HCT116 (cell line): Measurements from ENCODE around the gene SNX9. TPM values are rescaled to one million over a fixed set of nuclear protein-coding genes. Genes with fewer than 3 reads are reported as not detected.

Experiments used
- ATAC-seq: fragments of 200-7000 bp; cut with Tn5 transposase; 2 replicates; pipeline ENCODE4 v1.9.1; 2020; ENCODE audit warnings: mild to moderate bottlenecking, moderate library complexity
- BruUV-seq: library from RNA; stranded (reverse); fragments of 400-500 nt; replicated peaks from 2 replicates; lab custom pipeline; 2021; lab: Mats Ljungman, UMichigan
- CTCF ChIA-PET: fragments of 300-600 bp; sonication (Branson Sonifier 250); formaldehyde crosslinking; loops from one replicate; lab custom pipeline; 2021; ENCODE audit warnings: antibody characterized with exemption; lab: Charles Lee
- POLR2A ChIA-PET: fragments of 300-600, 350-600 bp; sonication (Branson Sonifier 250); formaldehyde crosslinking; loops from one replicate; lab custom pipeline; 2021; ENCODE audit warnings: antibody characterized with exemption; lab: Charles Lee
- RAD21 ChIA-PET, 2 experiments: fragments of 300-600 bp; sonication (Branson Sonifier 250); formaldehyde crosslinking; loops; one replicate each; lab custom pipeline; 2023; ENCODE audit warnings: low total read pairs in 2 of 2; ENCODE audit not compliant: uncharacterized antibody in 2 of 2, unreplicated experiment in 2 of 2, low non-redundant PET in 1 of 2; lab: Charles Lee
- DNase-seq: peaks from one replicate; pipeline ENCODE4 v3.0.0-alpha.2; 2010; ENCODE audit warnings: low read depth, low spot score
- H2AFZ ChIP-seq: fragments of 200-600 bp; shearing (Covaris generic), sonication (generic); 2 replicates; pipeline ENCODE4 v1.6.1; 2017; ENCODE audit warnings: low read depth, mixed run types, mixed read lengths, antibody characterized with exemption, low read length; ENCODE audit not compliant: poor library complexity, severe bottlenecking
- H3K27ac ChIP-seq: 2 replicates; pipeline ENCODE4 v1.5.1; 2012; ENCODE audit warnings: low read depth, low read length
- H3K27me3 ChIP-seq: fragments of 200-600 bp; sonication (generic); 2 replicates; pipeline ENCODE4 v1.6.1; 2016; ENCODE audit warnings: mixed run types, low read length, mixed read lengths; ENCODE audit not compliant: insufficient read depth
- H3K36me3 ChIP-seq, 2 experiments: fragments of 200-500 bp in 1 of 2; fragments of 200-600 bp in 1 of 2; sonication (Bioruptor generic) in 1 of 2; sonication (generic) in 1 of 2; 2 replicates each; pipeline versions ENCODE4 v1.5.1 to v1.6.1; 2014 to 2016; ENCODE audit warnings: low read length in 2 of 2, inconsistent platforms in 1 of 2, mixed read lengths in 1 of 2, mixed run types in 1 of 2; ENCODE audit not compliant: insufficient read depth in 2 of 2, control insufficient read depth in 1 of 2
- H3K4me1 ChIP-seq, 2 experiments: fragments of 200-600 bp in 1 of 2; sonication (generic) in 1 of 2; 2 replicates each; pipeline versions ENCODE4 v1.5.1 to v1.6.1; 2012 to 2017; ENCODE audit warnings: low read length in 2 of 2, inconsistent platforms in 1 of 2, mild to moderate bottlenecking in 1 of 2, mixed read lengths in 1 of 2, mixed run types in 1 of 2, moderate library complexity in 1 of 2; ENCODE audit not compliant: insufficient read depth in 2 of 2, control insufficient read depth in 1 of 2
- H3K4me2 ChIP-seq: fragments of 200-600 bp; sonication (generic); 2 replicates; pipeline ENCODE4 v1.6.1; 2017; ENCODE audit warnings: mixed run types, low read length, mixed read lengths
- H3K4me3 ChIP-seq, 2 experiments: fragments of 200-600 bp in 1 of 2; sonication (generic) in 1 of 2; replicated peaks in 1 of 2; 2 replicates each; pipeline ENCODE4 v1.5.1; 2011 to 2016; ENCODE audit warnings: low read length in 2 of 2, control low read depth in 1 of 2, low read depth in 1 of 2, mild to moderate bottlenecking in 1 of 2, mixed read lengths in 1 of 2, mixed run types in 1 of 2
- H3K79me2 ChIP-seq: fragments of 200-600 bp; sonication (generic); 2 replicates; pipeline ENCODE4 v1.6.1; 2017; ENCODE audit warnings: mild to moderate bottlenecking, mixed run types, low read length, moderate library complexity, mixed read lengths; ENCODE audit not compliant: insufficient read depth
- H3K9ac ChIP-seq: fragments of 200-600 bp; sonication (generic); 2 replicates; pipeline ENCODE4 v1.6.1; 2016; ENCODE audit warnings: low read length, mixed read lengths
- H3K9me2 ChIP-seq: fragments of 200-600 bp; sonication (generic), shearing (Covaris generic); 2 replicates; pipeline ENCODE4 v1.6.1; 2017; ENCODE audit warnings: mixed run types, mild to moderate bottlenecking, moderate library complexity; ENCODE audit not compliant: insufficient read depth
- H3K9me3 ChIP-seq, 2 experiments: fragments of 200-500 bp in 1 of 2; fragments of 200-600 bp in 1 of 2; sonication (Bioruptor generic) in 1 of 2; sonication (generic) in 1 of 2; 2 replicates each; pipeline ENCODE4 v1.6.1; 2014 to 2017; ENCODE audit warnings: low read length in 2 of 2, mixed read lengths in 2 of 2, inconsistent platforms in 1 of 2, low read depth in 1 of 2, mild to moderate bottlenecking in 1 of 2, mixed run types in 1 of 2, moderate library complexity in 1 of 2; ENCODE audit not compliant: control insufficient read depth in 1 of 2, insufficient read depth in 1 of 2
- H4K20me1 ChIP-seq: fragments of 200-600 bp; sonication (generic), shearing (Covaris generic); 2 replicates; pipeline ENCODE4 v1.6.1; 2017; ENCODE audit warnings: mixed run types, mild to moderate bottlenecking, moderate library complexity; ENCODE audit not compliant: insufficient read depth
- EZH2phosphoT487 ChIP-seq: fragments of 200-600 bp; IDR thresholded peaks from 2 replicates; pipeline ENCODE4 v1.6.1; 2018; ENCODE audit warnings: antibody characterized with exemption, borderline replicate concordance
- POLR2A ChIP-seq: IDR thresholded peaks from 2 replicates; pipeline ENCODE4 v1.7.0; 2011; ENCODE audit warnings: borderline replicate concordance; ENCODE audit not compliant: insufficient read depth, insufficient read length; ENCODE audit errors: extremely low read depth
- POLR2AphosphoS5 ChIP-seq: IDR thresholded peaks from 2 replicates; pipeline ENCODE4 v1.6.1; 2011; ENCODE audit warnings: mild to moderate bottlenecking, low read depth, low read length, moderate library complexity
- SIN3A ChIP-seq: IDR thresholded peaks from 2 replicates; pipeline ENCODE4 v1.6.1; 2012; ENCODE audit warnings: low read depth
- SP1 ChIP-seq: IDR thresholded peaks from 2 replicates; pipeline ENCODE4 v1.6.1; 2012; ENCODE audit warnings: low read depth
- TCF7L2 ChIP-seq: IDR thresholded peaks from 2 replicates; pipeline ENCODE4 v1.7.0; 2011; ENCODE audit warnings: borderline replicate concordance, inconsistent platforms; ENCODE audit not compliant: insufficient read depth, insufficient read length; ENCODE audit errors: extremely low read depth
- ZFX ChIP-seq: fragments of 450-650 bp; IDR thresholded peaks from 2 replicates; pipeline ENCODE4 v1.6.1; 2017
- ZNF274 ChIP-seq: fragments of 200-500 bp; sonication (Bioruptor generic); IDR thresholded peaks from 2 replicates; pipeline ENCODE4 v1.6.1; 2014; ENCODE audit warnings: mild to moderate bottlenecking, low read depth, low read length, inconsistent platforms
- intact Hi-C: fragments of 100-400 bp; cut with micrococcal nuclease; formaldehyde crosslinking; loops from 2 replicates; pipeline ENCODE4 v1.10.0; 2022
- total RNA-seq: library from RNA; stranded (reverse); gene quantifications from one replicate; pipeline ENCODE4 v1.2.1, GENCODE V29; 2021; ENCODE audit not compliant: unreplicated experiment
- TF ChIP-seq, protein P1 (sequence below): IDR thresholded peaks from 2 replicates; pipeline ENCODE4 v1.6.1; 2012
- TF ChIP-seq, protein P2 (sequence below), 3 experiments: fragments of 200-600 bp in 1 of 3; sonication (generic) in 1 of 3; IDR thresholded peaks in 2 of 3; conservative IDR thresholded peaks in 1 of 3; 2 replicates each; pipeline ENCODE4 v1.5.1; 2012 to 2017; ENCODE audit warnings: low read depth in 2 of 3, low read length in 2 of 3, antibody characterized with exemption in 1 of 3, borderline replicate concordance in 1 of 3, control low read depth in 1 of 3, mild to moderate bottlenecking in 1 of 3, mixed read lengths in 1 of 3, mixed run types in 1 of 3, moderate library complexity in 1 of 3; ENCODE audit not compliant: insufficient read depth in 1 of 3
- TF ChIP-seq, protein P3 (sequence below): IDR thresholded peaks from 2 replicates; pipeline ENCODE4 v1.6.1; 2012

The SNX9 gene
- total RNA-seq, 1 experiment from 2014 or later, result 42.5 TPM

DNA sequence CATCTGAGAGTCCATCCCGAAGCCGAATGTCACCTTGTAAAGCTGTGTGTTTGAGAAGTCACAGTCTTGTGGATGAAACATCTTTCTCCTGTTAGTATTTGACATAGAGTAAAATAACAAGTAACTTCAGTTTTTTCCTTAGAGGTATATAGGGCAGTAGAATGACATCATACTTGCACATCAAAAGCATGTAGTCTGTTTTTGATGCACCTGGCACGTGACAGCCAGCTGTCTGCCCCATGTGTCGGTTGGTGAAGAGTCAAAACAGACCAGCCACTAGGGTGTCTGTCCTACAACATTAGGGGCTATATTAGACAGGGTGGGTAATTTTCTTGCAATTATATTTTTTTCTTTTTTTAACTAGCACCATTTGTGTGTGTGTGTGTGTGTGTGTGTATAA is 70.2 kb downstream of the SNX9 start:
- no TSS peak for BruUV-seq
- intact Hi-C loops, result no loop called here
- Histone ChIP-seq H3K9me2 (no peaks in the 10 kb centered on the region), H3K4me1 (no peaks in the 10 kb centered on the region), H3K36me3 (peaks cover 0 to 6% of the 10 kb centered on the region in 2 experiments; a peak in 1 of 4 replicates), H3K4me2 (no peak overlapping the region), H3K9me3 (no peaks in the 10 kb centered on the region), H3K4me3 (no peak overlapping the region), H3K9ac (no peak overlapping the region), H3K79me2 (peaks cover 4% of the 10 kb centered on the region), H3K27ac (no peak overlapping the region), H2AFZ (no peak overlapping the region), H4K20me1 (no peaks in the 10 kb centered on the region), H3K27me3 (no peaks in the 10 kb centered on the region)
- ChIA-PET RAD21 (no interaction called here), CTCF (interaction anchor here (1.1 kb wide), 1 partner anchor 18 kb away, joined by 4 read pairs; no protein-coding TSS in a partner anchor), POLR2A (no interaction called here)
- no peak for DNase-seq
- no peak for ATAC-seq
- TF ChIP-seq, protein P1, sequence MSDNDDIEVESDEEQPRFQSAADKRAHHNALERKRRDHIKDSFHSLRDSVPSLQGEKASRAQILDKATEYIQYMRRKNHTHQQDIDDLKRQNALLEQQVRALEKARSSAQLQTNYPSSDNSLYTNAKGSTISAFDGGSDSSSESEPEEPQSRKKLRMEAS, result no peak
- TF ChIP-seq, protein P2, sequence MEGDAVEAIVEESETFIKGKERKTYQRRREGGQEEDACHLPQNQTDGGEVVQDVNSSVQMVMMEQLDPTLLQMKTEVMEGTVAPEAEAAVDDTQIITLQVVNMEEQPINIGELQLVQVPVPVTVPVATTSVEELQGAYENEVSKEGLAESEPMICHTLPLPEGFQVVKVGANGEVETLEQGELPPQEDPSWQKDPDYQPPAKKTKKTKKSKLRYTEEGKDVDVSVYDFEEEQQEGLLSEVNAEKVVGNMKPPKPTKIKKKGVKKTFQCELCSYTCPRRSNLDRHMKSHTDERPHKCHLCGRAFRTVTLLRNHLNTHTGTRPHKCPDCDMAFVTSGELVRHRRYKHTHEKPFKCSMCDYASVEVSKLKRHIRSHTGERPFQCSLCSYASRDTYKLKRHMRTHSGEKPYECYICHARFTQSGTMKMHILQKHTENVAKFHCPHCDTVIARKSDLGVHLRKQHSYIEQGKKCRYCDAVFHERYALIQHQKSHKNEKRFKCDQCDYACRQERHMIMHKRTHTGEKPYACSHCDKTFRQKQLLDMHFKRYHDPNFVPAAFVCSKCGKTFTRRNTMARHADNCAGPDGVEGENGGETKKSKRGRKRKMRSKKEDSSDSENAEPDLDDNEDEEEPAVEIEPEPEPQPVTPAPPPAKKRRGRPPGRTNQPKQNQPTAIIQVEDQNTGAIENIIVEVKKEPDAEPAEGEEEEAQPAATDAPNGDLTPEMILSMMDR (IDR thresholded peaks at IDR 0.05 in 2 of 3, conservative IDR thresholded peaks at IDR 0.05 in 1 of 3; ENCODE audit: borderline replicate concordance in 1 of 3, insufficient read depth in 1 of 3, low read depth in 2 of 3, low read length in 2 of 3), result no peak
- TF ChIP-seq POLR2A, result no peak
- TF ChIP-seq SIN3A, result no peak
- TF ChIP-seq TCF7L2, result no peak
- no peak for TF ChIP-seq EZH2phosphoT487
- TF ChIP-seq ZFX, result no peak

DNA sequence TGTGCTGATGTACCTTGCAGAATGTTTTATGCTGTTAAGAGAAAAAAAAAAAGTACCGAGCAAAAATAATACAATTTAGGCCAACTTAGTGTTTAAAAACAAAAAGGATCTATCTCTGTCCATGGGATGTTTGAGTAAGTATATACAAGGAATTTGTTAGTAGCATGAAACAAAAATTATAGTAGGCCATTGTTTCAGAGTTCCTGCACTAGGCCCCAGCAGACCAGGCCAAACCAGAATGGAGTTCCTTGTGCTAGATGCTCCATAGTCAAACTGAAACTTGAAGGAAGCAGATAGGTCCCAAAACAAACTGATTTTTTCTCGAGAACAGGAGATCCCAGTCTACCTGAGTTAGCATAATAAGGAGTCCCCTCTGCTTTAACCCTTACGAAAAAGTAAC is 72.5 kb downstream of the SNX9 start:
- no TSS peak for BruUV-seq
- Histone ChIP-seq H3K4me3 (no peak overlapping the region), H3K27me3 (no peaks in the 10 kb centered on the region), H3K9ac (no peak overlapping the region), H4K20me1 (no peaks in the 10 kb centered on the region), H3K9me2 (no peaks in the 10 kb centered on the region), H3K79me2 (peaks cover 3% of the 10 kb centered on the region; the same call in 1 of the 2 replicates), H3K27ac (no peak overlapping the region), H2AFZ (no peak overlapping the region), H3K4me1 (no peaks in the 10 kb centered on the region), H3K9me3 (no peaks in the 10 kb centered on the region), H3K4me2 (no peak overlapping the region), H3K36me3 (peaks cover 0 to 9% of the 10 kb centered on the region in 2 experiments; a peak in 1 of 4 replicates)
- DNase-seq (no peak), ATAC-seq (no peak)
- POLR2A ChIA-PET, result no interaction called here
- intact Hi-C loops, result no loop called here
- CTCF ChIA-PET, result no interaction called here
- RAD21 ChIA-PET, result no interaction called here
- no peak for TF ChIP-seq SP1
- no peak for TF ChIP-seq ZNF274
- TF ChIP-seq, protein P3, sequence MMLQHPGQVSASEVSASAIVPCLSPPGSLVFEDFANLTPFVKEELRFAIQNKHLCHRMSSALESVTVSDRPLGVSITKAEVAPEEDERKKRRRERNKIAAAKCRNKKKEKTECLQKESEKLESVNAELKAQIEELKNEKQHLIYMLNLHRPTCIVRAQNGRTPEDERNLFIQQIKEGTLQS, result no peak
- no peak for TF ChIP-seq POLR2AphosphoS5
- TF ChIP-seq, protein P1, result no peak
- TF ChIP-seq, protein P2 (IDR thresholded peaks at IDR 0.05 in 2 of 3, conservative IDR thresholded peaks at IDR 0.05 in 1 of 3; ENCODE audit: borderline replicate concordance in 1 of 3, insufficient read depth in 1 of 3, low read depth in 2 of 3, low read length in 2 of 3), result no peak
